Fibroblast of mammary gland (primary cell): ENCODE data around the gene MAP3K20.
"Not testable (repeated sequence)": the region's sequence is repeated elsewhere in the genome, so short reads cannot be mapped to it uniquely, and the experiment has no call there.

ENCODE experiments used
- DNase-seq: peaks from one replicate; pipeline ENCODE4 v3.0.0-alpha.2; 2010; ENCODE audit warnings: low read depth
- H3K4me3 ChIP-seq: 2 replicates; pipeline ENCODE4 v1.5.1; 2011; ENCODE audit warnings: low read depth, mild to moderate bottlenecking, low read length, moderate library complexity; ENCODE audit not compliant: control insufficient read depth
- TF ChIP-seq, protein P1 (sequence below): conservative IDR thresholded peaks from 2 replicates; pipeline ENCODE4 v1.5.1; 2011; ENCODE audit warnings: low read depth, low read length, inconsistent platforms; ENCODE audit not compliant: control insufficient read depth, insufficient read depth

Gene MAP3K20

DNA sequence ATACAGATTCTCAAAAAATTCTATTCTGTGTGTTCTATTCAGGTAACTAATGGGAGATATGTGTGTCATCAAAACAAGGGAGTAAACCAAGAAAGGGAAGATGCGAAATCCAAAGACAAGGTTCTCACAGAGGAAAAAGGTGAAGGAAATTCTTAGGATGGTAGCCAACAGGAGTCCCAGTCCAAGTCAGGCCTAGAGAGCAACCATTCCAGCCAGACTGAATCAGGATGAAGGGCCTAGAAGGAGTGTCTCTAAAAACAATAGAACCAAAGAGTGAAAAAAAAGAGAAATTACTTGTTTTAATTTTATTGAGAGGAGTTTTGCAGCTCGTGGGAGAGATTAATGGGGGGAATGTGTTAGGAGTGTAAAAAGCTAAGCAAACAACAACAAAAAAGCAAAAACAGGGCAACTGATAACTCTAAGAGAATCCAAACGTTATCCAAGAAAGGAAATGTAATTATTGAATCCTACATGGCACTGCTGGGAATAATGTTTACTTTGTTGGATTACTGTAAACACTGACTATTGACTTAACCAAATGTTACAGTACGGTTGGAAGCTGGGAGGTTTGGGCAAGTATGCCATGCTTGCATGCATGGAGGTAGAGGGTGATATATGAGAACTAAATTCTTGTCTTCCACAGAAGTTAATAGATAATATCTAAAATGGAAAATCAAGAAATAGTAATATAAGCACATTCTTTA, 12.3 kb downstream of the MAP3K20 start:
- TF ChIP-seq, protein P1, sequence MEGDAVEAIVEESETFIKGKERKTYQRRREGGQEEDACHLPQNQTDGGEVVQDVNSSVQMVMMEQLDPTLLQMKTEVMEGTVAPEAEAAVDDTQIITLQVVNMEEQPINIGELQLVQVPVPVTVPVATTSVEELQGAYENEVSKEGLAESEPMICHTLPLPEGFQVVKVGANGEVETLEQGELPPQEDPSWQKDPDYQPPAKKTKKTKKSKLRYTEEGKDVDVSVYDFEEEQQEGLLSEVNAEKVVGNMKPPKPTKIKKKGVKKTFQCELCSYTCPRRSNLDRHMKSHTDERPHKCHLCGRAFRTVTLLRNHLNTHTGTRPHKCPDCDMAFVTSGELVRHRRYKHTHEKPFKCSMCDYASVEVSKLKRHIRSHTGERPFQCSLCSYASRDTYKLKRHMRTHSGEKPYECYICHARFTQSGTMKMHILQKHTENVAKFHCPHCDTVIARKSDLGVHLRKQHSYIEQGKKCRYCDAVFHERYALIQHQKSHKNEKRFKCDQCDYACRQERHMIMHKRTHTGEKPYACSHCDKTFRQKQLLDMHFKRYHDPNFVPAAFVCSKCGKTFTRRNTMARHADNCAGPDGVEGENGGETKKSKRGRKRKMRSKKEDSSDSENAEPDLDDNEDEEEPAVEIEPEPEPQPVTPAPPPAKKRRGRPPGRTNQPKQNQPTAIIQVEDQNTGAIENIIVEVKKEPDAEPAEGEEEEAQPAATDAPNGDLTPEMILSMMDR = no peak

DNA sequence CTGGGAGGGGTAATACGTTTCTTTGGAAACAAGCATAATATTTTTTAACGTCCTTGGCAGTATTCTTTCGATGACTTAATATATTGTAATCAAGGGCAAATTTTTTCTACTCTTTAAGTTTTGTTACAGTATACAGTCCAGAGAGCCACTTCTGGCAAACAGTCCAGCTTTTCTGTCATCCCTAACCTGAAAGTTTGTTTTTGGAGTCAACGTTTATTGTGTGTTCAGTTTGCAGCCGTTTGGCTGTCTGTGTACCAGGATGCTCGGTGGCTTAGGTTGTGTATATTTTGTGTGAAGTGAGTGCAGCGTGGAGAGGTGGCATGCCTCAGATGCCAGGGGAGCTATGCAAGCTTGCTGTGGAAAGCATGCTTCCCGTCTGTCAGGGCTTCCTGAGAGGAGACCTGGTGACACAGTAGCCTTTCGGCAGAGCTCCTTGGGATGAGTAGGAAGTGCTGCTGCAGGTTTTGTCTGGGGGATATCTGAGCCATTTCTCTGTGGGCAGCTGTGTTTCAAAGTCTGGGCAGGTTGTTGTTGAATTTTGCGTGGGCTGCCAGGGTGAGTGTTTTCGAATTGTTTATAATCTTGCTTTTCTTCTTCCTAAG, 14.7 kb downstream of the MAP3K20 start:
- DNase-seq = peak; percentile 73
- H3K4me3 ChIP-seq = peak overlapping the region; percentile 8
- TF ChIP-seq, protein P1 = no peak

More for the DNA sequence above, 12.3 kb downstream of the MAP3K20 start:
- no peak overlapping the region for H3K4me3 ChIP-seq
- no peak for DNase-seq

DNA sequence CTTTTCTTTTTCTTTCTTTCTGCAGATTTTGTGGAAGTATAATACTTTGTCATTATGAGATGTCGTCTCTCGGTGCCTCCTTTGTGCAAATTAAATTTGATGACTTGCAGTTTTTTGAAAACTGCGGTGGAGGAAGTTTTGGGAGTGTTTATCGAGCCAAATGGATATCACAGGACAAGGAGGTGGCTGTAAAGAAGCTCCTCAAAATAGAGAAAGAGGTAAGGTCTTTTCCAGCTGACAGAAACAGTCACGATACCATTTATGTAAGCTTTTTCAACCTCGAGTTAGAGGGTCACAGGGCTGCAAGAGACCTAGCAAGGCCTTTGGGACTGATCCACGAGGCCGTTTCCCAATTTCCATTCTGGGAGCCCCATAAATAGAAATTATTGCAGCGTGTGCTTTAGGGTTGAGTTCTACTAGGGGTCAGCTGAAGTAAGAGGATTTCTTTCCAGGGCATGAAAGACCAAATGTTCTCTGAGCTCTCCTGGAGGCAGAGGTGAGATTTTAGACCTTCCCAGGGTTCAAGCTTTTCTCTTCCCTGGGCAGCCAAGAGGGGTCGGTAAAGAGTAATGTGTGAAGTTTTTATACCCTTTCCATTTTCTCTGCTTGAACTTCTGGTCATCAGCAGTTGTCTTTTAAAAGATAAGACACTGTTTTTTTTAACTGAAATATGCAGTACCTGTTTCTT, 15.5 kb downstream of the MAP3K20 start:
- H3K4me3 ChIP-seq = no peak overlapping the region
- DNase-seq = no peak
- TF ChIP-seq, protein P1 = peak; percentile 69

DNA sequence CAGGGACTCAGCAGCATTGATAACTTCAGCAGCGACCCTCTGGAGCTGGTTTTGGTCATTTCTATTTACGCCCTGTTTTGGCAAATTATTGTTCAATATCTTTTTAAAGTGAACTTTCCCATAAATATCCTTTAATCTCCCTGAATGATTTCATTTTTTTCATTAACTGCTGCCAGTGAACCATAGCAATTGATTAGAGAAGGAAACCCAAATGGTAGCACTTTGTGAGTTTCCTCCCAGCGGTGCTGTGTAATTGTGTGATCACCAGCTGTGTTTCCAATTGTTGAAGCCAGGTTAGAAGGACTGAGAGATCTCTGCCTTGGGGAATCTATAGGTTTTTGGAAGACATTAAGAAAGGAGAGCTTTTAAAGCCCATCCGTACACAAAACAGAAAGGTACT, 16.3 kb downstream of the MAP3K20 start:
- TF ChIP-seq, protein P1 = no peak
- DNase-seq = no peak
- no peak overlapping the region for H3K4me3 ChIP-seq

DNA sequence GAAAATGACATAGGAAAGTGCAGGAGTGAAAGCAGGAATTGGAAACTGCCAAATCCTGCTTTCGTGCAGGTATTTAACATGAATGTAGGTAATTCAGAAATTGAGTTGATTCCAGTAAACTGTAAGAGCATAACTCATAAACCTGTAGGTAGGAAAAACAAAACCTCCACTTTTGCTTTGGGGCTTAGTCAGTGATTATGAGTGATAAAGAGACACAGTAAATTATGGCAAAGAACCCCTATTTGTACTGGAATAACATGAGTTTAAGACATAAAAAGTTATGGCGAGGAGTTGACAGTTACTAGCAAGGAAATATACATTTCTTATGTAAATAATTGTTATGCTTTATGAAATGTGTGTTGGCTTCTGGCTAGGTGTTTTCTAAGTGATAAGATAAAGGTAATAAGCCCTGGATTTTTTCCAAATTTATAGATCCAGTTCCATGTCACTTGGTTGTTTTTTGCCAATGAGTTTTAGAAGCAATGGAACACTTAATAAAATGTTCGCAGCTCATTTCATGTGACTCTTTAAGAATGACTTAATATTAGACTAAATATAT, 17.3 kb downstream of the MAP3K20 start:
- H3K4me3 ChIP-seq = no peak overlapping the region
- TF ChIP-seq, protein P1 = no peak
- no peak for DNase-seq

DNA sequence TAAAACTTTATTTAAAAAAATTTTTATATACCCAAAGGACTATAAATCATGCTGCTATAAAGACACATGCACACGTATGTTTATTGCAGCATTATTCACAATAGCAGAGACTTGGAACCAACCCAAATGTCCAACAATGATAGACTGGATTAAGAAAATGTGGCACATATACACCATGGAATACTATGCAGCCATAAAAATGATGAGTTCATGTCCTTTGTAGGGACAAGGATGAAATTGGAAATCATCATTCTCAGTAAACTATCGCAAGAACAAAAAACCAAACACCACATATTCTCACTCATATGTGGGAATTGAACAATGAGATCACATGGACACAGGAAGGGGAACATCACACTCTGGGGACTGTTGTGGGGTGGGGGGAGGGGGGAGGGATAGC, 18.0 kb downstream of the MAP3K20 start:
- DNase-seq, H3K4me3 ChIP-seq: not testable (repeated sequence)

DNA sequence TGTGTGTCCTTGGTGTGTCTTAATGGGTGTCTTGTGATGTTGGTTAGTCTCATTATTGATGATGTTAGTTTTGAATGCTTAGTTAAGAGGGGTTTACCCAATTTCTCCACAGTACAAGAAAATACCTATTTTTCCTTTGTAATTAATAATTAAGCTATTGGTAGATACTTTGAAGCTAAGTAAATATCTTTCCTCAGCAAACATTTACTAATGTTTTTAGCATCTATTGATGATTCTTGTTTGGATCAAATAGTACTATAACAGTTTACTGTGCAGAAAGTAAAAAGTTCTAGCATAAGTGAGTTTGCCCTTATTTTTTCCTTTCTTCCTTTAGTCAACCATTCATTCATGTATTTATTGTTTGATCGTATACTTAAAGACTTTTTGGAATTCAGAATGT, 19.1 kb downstream of the MAP3K20 start:
- no peak for DNase-seq
- H3K4me3 ChIP-seq = no peak overlapping the region
- TF ChIP-seq, protein P1 = no peak
